Mesodermal cell (in vitro differentiated cells): ENCODE data around the gene WNK2.
A peak's percentile ranks its signal among the peaks of the same experiment; 100 is the strongest.

ENCODE experiments used
- H3K27ac ChIP-seq: 2 replicates; pipeline ENCODE4 v1.7.0; 2013; ENCODE audit warnings: mild to moderate bottlenecking, low read depth, low read length, moderate library complexity; ENCODE audit not compliant: severe bottlenecking
- H3K36me3 ChIP-seq: 2 replicates; pipeline ENCODE4 v1.7.1; 2013; ENCODE audit warnings: mild to moderate bottlenecking, low read length, moderate library complexity; ENCODE audit not compliant: control insufficient read depth, insufficient read depth
- H3K4me1 ChIP-seq: one replicate; pipeline ENCODE4 v1.7.1; 2013; ENCODE audit warnings: mild to moderate bottlenecking, low read length; ENCODE audit not compliant: insufficient read depth, control insufficient read depth, poor library complexity, severe bottlenecking
- H3K4me3 ChIP-seq: 2 replicates; pipeline ENCODE4 v1.7.0; 2013; ENCODE audit warnings: low read length, control low read depth, mild to moderate bottlenecking; ENCODE audit not compliant: insufficient read depth, poor library complexity, severe bottlenecking; ENCODE audit errors: extremely low read depth
- H3K9me3 ChIP-seq: 2 replicates; pipeline ENCODE4 v1.7.1; 2013; ENCODE audit warnings: mild to moderate bottlenecking, low read length, moderate library complexity; ENCODE audit not compliant: control insufficient read depth
- WGBS, 2 experiments: methylation state at CpG; one replicate each; pipeline ENCODE4 v1.1.5; 2013; ENCODE audit warnings: missing lambda C conversion rate in 2 of 2; ENCODE audit not compliant: insufficient coverage in 2 of 2; 5-methylcytosine and 5-hydroxymethylcytosine counted together

WNK2 gene

GRCh38 chr9:93205045-93205768 lies 21.3 kb downstream of the WNK2 start:
- H3K9me3 ChIP-seq = no peaks in the 10 kb centered on the region
- no peaks in the 10 kb centered on the region for H3K36me3 ChIP-seq
- 69 to 70% methylated on average over 5 to 12 of the region's 14 CpGs for WGBS, 2 experiments
- H3K4me3 ChIP-seq = no peak overlapping the region
- peak overlapping the region; percentile 46 for H3K27ac ChIP-seq
- H3K4me1 ChIP-seq = peaks cover 9% of the 10 kb centered on the region

GRCh38 chr9:93205896-93206575 lies 22.1 kb downstream of the WNK2 start:
- Histone ChIP-seq H3K4me1 (peaks cover 9% of the 10 kb centered on the region), H3K27ac (peak overlapping the region; percentile 46), H3K9me3 (no peaks in the 10 kb centered on the region), H3K4me3 (no peak overlapping the region), H3K36me3 (no peaks in the 10 kb centered on the region)
- 87 to 90% methylated on average over 9 to 10 of the region's 12 CpGs for WGBS, 2 experiments

GRCh38 chr9:93206576-93207155 lies 22.7 kb downstream of the WNK2 start:
- WGBS, 2 experiments = 83 to 87% methylated on average over 6 to 7 of the region's 7 CpGs
- H3K36me3 ChIP-seq = no peaks in the 10 kb centered on the region
- no peak overlapping the region for H3K27ac ChIP-seq
- H3K4me1 ChIP-seq = peaks cover 9% of the 10 kb centered on the region
- H3K4me3 ChIP-seq = no peak overlapping the region
- H3K9me3 ChIP-seq = no peaks in the 10 kb centered on the region

- Histone ChIP-seq H3K4me1 (peaks cover 9% of the 10 kb centered on the region), H3K27ac (peak overlapping the region; percentile 76), H3K9me3 (no peaks in the 10 kb centered on the region), H3K4me3 (no peak overlapping the region), H3K36me3 (no peaks in the 10 kb centered on the region)
- whole genome bisulfite sequencing, 2 experiments = 78 to 84% methylated on average over 8 to 9 of the region's 9 CpGs
Observed at GRCh38 chr9:93207326-93207814, 23.4 kb downstream of the WNK2 start.

GRCh38 chr9:93207860-93208734 lies 24.2 kb downstream of the WNK2 start:
- peaks cover 9% of the 10 kb centered on the region for H3K4me1 ChIP-seq
- no peaks in the 10 kb centered on the region for H3K9me3 ChIP-seq
- 89 to 91% methylated on average over 18 to 21 of the region's 25 CpGs for WGBS, 2 experiments
- peak overlapping the region; percentile 76 for H3K27ac ChIP-seq
- no peaks in the 10 kb centered on the region for H3K36me3 ChIP-seq
- no peak overlapping the region for H3K4me3 ChIP-seq

- WGBS, 2 experiments = 86 to 93% methylated on average over 8 of the region's 9 CpGs
- Histone ChIP-seq H3K36me3 (no peaks in the 10 kb centered on the region), H3K9me3 (no peaks in the 10 kb centered on the region), H3K4me3 (no peak overlapping the region), H3K27ac (no peak overlapping the region), H3K4me1 (peaks cover 9% of the 10 kb centered on the region)
Observed at GRCh38 chr9:93209097-93209496, 25.2 kb downstream of the WNK2 start.

GRCh38 chr9:93209576-93210323 lies 25.8 kb downstream of the WNK2 start:
- Histone ChIP-seq H3K4me3 (no peak overlapping the region), H3K27ac (no peak overlapping the region), H3K36me3 (no peaks in the 10 kb centered on the region), H3K4me1 (peaks cover 9% of the 10 kb centered on the region), H3K9me3 (no peaks in the 10 kb centered on the region)
- WGBS, 2 experiments = 82 to 85% methylated on average over 9 to 10 of the region's 12 CpGs

GRCh38 chr9:93210324-93210973 lies 26.5 kb downstream of the WNK2 start:
- Histone ChIP-seq H3K27ac (no peak overlapping the region), H3K9me3 (no peaks in the 10 kb centered on the region), H3K4me1 (peaks cover 5% of the 10 kb centered on the region), H3K4me3 (no peak overlapping the region), H3K36me3 (no peaks in the 10 kb centered on the region)
- 86 to 95% methylated on average over 10 to 15 of the region's 15 CpGs for WGBS, 2 experiments

- Histone ChIP-seq H3K4me3 (no peak overlapping the region), H3K9me3 (no peaks in the 10 kb centered on the region), H3K4me1 (peaks cover 3% of the 10 kb centered on the region), H3K36me3 (no peaks in the 10 kb centered on the region), H3K27ac (no peak overlapping the region)
Observed at GRCh38 chr9:93210974-93211653, 27.2 kb downstream of the WNK2 start.
